Measurements from ENCODE around the gene TRIM8. TPM values are rescaled to one million over a fixed set of nuclear protein-coding genes. Genes with fewer than 3 reads are reported as not detected.

Gene TRIM8
- total RNA-seq, 1 donor from 2014 or later: 31.4 TPM

GRCh38 chr10:102611514-102612087, 32.7 kb upstream of the TRIM8 start:
- no peaks in the 10 kb centered on the region for H3K9me3 ChIP-seq (ENCODE audit: low read depth)
- no peak overlapping the region for H3K4me3 ChIP-seq
- no peak overlapping the region for H3K9ac ChIP-seq
- H2AFZ ChIP-seq (replicated peaks): no peak overlapping the region
- no peaks in the 10 kb centered on the region for H3K27me3 ChIP-seq
- H3K4me2 ChIP-seq: no peak overlapping the region
- H3K36me3 ChIP-seq: no peaks in the 10 kb centered on the region
- H3K79me2 ChIP-seq (ENCODE audit: low read depth): no peaks in the 10 kb centered on the region
- H4K20me1 ChIP-seq (ENCODE audit: low read depth): peaks cover 8% of the 10 kb centered on the region
- H3K27ac ChIP-seq: no peak overlapping the region
- H3K27ac Mint-ChIP-seq: peak overlapping the region; percentile 91
- no peak for TF ChIP-seq EZH2 (IDR thresholded peaks at IDR 0.05)
- peaks cover 3% of the 10 kb centered on the region for H3K4me1 ChIP-seq
- H3F3A ChIP-seq (ENCODE audit: low read depth): no peaks in the 10 kb centered on the region
- peaks cover 34% of the 10 kb centered on the region for H3K4me1 Mint-ChIP-seq
- no peaks in the 10 kb centered on the region for H3K9me3 Mint-ChIP-seq
- no peak for DNase-seq (ENCODE audit: low spot score)
- H3K4me3 Mint-ChIP-seq: no peak overlapping the region
- peaks cover 13% of the 10 kb centered on the region for H3K36me3 Mint-ChIP-seq
- H3K27me3 Mint-ChIP-seq (ENCODE audit: insufficient read depth, low read depth): no peaks in the 10 kb centered on the region

GRCh38 chr10:102612964-102613275, 31.4 kb upstream of the TRIM8 start:
- no peak for DNase-seq (ENCODE audit: low spot score)
- Histone ChIP-seq H4K20me1 (ENCODE audit: low read depth) (peaks cover 8% of the 10 kb centered on the region), H3K27me3 (no peaks in the 10 kb centered on the region), H3K36me3 (no peaks in the 10 kb centered on the region), H3K79me2 (ENCODE audit: low read depth) (no peaks in the 10 kb centered on the region), H3K4me2 (no peak overlapping the region), H3F3A (ENCODE audit: low read depth) (no peaks in the 10 kb centered on the region), H3K9me3 (ENCODE audit: low read depth) (no peaks in the 10 kb centered on the region), H3K9ac (no peak overlapping the region), H2AFZ (replicated peaks) (no peak overlapping the region), H3K27ac (no peak overlapping the region), H3K4me1 (peaks cover 3% of the 10 kb centered on the region), H3K4me3 (no peak overlapping the region)
- Mint-ChIP-seq H3K27me3 (ENCODE audit: insufficient read depth, low read depth) (no peaks in the 10 kb centered on the region), H3K4me3 (no peak overlapping the region), H3K4me1 (peaks cover 34% of the 10 kb centered on the region), H3K36me3 (peaks cover 22% of the 10 kb centered on the region), H3K9me3 (no peaks in the 10 kb centered on the region), H3K27ac (peak overlapping the region; percentile 96)
- no peak for TF ChIP-seq EZH2phosphoT487 (IDR thresholded peaks at IDR 0.05)
- TF ChIP-seq CTCF (IDR thresholded peaks at IDR 0.05): no peak
- no peak for TF ChIP-seq EZH2 (IDR thresholded peaks at IDR 0.05)

- TF ChIP-seq EZH2phosphoT487 (IDR thresholded peaks at IDR 0.05) (no peak), CTCF (IDR thresholded peaks at IDR 0.05) (no peak), EZH2 (IDR thresholded peaks at IDR 0.05) (no peak)
- Histone ChIP-seq H3F3A (ENCODE audit: low read depth) (no peaks in the 10 kb centered on the region), H3K79me2 (ENCODE audit: low read depth) (no peaks in the 10 kb centered on the region), H3K27me3 (no peaks in the 10 kb centered on the region), H2AFZ (replicated peaks) (no peak overlapping the region), H3K9ac (no peak overlapping the region), H3K4me3 (no peak overlapping the region), H3K36me3 (no peaks in the 10 kb centered on the region), H3K4me2 (no peak overlapping the region), H4K20me1 (ENCODE audit: low read depth) (peaks cover 6% of the 10 kb centered on the region), H3K27ac (no peak overlapping the region), H3K9me3 (ENCODE audit: low read depth) (no peaks in the 10 kb centered on the region), H3K4me1 (peaks cover 6% of the 10 kb centered on the region)
- Mint-ChIP-seq H3K27ac (peak overlapping the region; percentile 96), H3K4me1 (peaks cover 37% of the 10 kb centered on the region), H3K27me3 (ENCODE audit: insufficient read depth, low read depth) (no peaks in the 10 kb centered on the region), H3K4me3 (peak overlapping the region; percentile 41), H3K36me3 (peaks cover 26% of the 10 kb centered on the region), H3K9me3 (no peaks in the 10 kb centered on the region)
- no peak for DNase-seq (ENCODE audit: low spot score)
Measured at GRCh38 chr10:102613286-102613685, 31.0 kb upstream of the TRIM8 start.

GRCh38 chr10:102613785-102614184, 30.5 kb upstream of the TRIM8 start:
- Histone ChIP-seq H3K4me2 (no peak overlapping the region), H3K79me2 (ENCODE audit: low read depth) (no peaks in the 10 kb centered on the region), H3K4me1 (peaks cover 6% of the 10 kb centered on the region), H2AFZ (replicated peaks) (no peak overlapping the region), H3K4me3 (no peak overlapping the region), H3K9ac (no peak overlapping the region), H4K20me1 (ENCODE audit: low read depth) (peaks cover 5% of the 10 kb centered on the region), H3F3A (ENCODE audit: low read depth) (no peaks in the 10 kb centered on the region), H3K9me3 (ENCODE audit: low read depth) (no peaks in the 10 kb centered on the region), H3K27me3 (no peaks in the 10 kb centered on the region), H3K36me3 (no peaks in the 10 kb centered on the region), H3K27ac (no peak overlapping the region)
- no peak for DNase-seq (ENCODE audit: low spot score)
- TF ChIP-seq EZH2phosphoT487 (IDR thresholded peaks at IDR 0.05): no peak
- TF ChIP-seq CTCF (IDR thresholded peaks at IDR 0.05): no peak
- H3K4me3 Mint-ChIP-seq: no peak overlapping the region
- peaks cover 1% of the 10 kb centered on the region for H3K27me3 Mint-ChIP-seq (ENCODE audit: insufficient read depth, low read depth)
- no peaks in the 10 kb centered on the region for H3K9me3 Mint-ChIP-seq
- H3K4me1 Mint-ChIP-seq: peaks cover 39% of the 10 kb centered on the region
- no peak overlapping the region for H3K27ac Mint-ChIP-seq
- peaks cover 27% of the 10 kb centered on the region for H3K36me3 Mint-ChIP-seq

Measured in neural progenitor cell (in vitro differentiated cells).